ENCODE data around the gene BTG2.

DNA sequence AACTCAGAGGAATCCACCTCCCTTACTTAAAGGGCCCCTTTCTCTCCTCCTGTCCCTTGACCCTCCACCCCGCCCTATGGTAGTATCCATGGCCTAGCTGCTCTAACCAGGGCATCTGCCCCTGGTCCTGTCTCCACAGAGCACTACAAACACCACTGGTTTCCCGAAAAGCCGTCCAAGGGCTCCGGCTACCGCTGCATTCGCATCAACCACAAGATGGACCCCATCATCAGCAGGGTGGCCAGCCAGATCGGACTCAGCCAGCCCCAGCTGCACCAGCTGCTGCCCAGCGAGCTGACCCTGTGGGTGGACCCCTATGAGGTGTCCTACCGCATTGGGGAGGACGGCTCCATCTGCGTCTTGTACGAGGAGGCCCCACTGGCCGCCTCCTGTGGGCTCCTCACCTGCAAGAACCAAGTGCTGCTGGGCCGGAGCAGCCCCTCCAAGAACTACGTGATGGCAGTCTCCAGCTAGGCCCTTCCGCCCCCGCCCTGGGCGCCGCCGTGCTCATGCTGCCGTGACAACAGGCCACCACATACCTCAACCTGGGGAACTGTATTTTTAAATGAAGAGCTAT is 1.7 kb downstream of the BTG2 start:
- TF ChIP-seq, protein P1, sequence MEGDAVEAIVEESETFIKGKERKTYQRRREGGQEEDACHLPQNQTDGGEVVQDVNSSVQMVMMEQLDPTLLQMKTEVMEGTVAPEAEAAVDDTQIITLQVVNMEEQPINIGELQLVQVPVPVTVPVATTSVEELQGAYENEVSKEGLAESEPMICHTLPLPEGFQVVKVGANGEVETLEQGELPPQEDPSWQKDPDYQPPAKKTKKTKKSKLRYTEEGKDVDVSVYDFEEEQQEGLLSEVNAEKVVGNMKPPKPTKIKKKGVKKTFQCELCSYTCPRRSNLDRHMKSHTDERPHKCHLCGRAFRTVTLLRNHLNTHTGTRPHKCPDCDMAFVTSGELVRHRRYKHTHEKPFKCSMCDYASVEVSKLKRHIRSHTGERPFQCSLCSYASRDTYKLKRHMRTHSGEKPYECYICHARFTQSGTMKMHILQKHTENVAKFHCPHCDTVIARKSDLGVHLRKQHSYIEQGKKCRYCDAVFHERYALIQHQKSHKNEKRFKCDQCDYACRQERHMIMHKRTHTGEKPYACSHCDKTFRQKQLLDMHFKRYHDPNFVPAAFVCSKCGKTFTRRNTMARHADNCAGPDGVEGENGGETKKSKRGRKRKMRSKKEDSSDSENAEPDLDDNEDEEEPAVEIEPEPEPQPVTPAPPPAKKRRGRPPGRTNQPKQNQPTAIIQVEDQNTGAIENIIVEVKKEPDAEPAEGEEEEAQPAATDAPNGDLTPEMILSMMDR (IDR thresholded peaks at IDR 0.05) = no peak
- no peak for TF ChIP-seq POLR2A (IDR thresholded peaks at IDR 0.05)
